ENCODE results near the gene KDM6B. TPM values are rescaled to one million over a fixed set of nuclear protein-coding genes. Genes with fewer than 3 reads are reported as not detected.

The KDM6B gene
- total RNA-seq, 2 donors from 2014 or later = 12.7 to 30.2 TPM

GRCh38 chr17:7833011-7833794, 814 bp upstream of the KDM6B start:
- intact Hi-C loops (cut with DNase I) = loop anchor here (10.0 kb wide), 1 partner anchor 598 kb away; the partner anchor contains the start of genes DVL2 and PHF23
- peak overlapping the region; percentile 95 to 98 for H3K27ac ChIP-seq
- 41% methylated on average over 19 of the region's 19 CpGs for WGBS

DNA sequence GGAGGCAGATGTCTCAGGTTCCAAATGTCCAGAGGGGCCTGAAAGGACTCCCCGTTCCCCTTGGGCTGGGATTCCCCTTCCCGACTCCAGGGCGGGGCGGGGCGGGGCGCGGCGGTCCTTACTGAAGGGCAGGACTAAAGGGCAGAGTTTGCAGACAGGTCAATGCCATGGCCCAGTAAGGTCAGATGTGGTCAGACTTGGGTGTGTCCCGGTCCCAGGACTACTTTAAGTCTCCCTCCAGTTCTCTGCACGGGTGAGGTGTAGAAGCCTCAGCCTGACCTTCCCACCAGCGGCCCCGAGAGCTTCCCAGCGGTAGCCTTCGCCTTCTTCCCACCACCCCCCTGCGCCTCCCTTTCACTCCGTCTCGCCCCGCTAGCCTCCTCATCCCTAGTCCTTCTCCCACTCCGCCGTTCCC, 532 bp downstream of the KDM6B start:
- Histone ChIP-seq H3K27ac (peak overlapping the region; percentile 95 to 98), H3K9me3 (no peaks in the 10 kb centered on the region), H3K27me3 (replicated peaks; ENCODE audit: insufficient read depth) (no peaks in the 10 kb centered on the region), H3K4me1 (replicated peaks) (peaks cover 19% of the 10 kb centered on the region), H3K36me3 (no peaks in the 10 kb centered on the region), H3K4me3 (peak overlapping the region; percentile 75 to 83)
- intact Hi-C loops (cut with DNase I) = loop anchor here (10.0 kb wide), 1 partner anchor 600 kb away; the partner anchor contains the start of genes DVL2 and PHF23
- peak; percentile 51 for DNase-seq (ENCODE audit: low spot score)
- under 1% methylated on average over 20 of the region's 20 CpGs for WGBS
- TF ChIP-seq CTCF (IDR thresholded peaks at IDR 0.05) (no peak), POLR2AphosphoS5 (IDR thresholded peaks at IDR 0.05) (no peak), POLR2A (IDR thresholded peaks at IDR 0.05) (no peak)

More at GRCh38 chr17:7833011-7833794, 814 bp upstream of the KDM6B start:
- Histone ChIP-seq H3K4me1 (replicated peaks) (peaks cover 9% of the 10 kb centered on the region), H3K27me3 (replicated peaks; ENCODE audit: insufficient read depth) (no peaks in the 10 kb centered on the region), H3K4me3 (peak overlapping the region in 1 of 2 donors; percentile 83), H3K9me3 (no peaks in the 10 kb centered on the region), H3K36me3 (no peaks in the 10 kb centered on the region)
- DNase-seq (ENCODE audit: low spot score) = no peak
- TF ChIP-seq POLR2AphosphoS5 (IDR thresholded peaks at IDR 0.05) (no peak), CTCF (IDR thresholded peaks at IDR 0.05) (no peak), POLR2A (IDR thresholded peaks at IDR 0.05) (no peak)

DNA sequence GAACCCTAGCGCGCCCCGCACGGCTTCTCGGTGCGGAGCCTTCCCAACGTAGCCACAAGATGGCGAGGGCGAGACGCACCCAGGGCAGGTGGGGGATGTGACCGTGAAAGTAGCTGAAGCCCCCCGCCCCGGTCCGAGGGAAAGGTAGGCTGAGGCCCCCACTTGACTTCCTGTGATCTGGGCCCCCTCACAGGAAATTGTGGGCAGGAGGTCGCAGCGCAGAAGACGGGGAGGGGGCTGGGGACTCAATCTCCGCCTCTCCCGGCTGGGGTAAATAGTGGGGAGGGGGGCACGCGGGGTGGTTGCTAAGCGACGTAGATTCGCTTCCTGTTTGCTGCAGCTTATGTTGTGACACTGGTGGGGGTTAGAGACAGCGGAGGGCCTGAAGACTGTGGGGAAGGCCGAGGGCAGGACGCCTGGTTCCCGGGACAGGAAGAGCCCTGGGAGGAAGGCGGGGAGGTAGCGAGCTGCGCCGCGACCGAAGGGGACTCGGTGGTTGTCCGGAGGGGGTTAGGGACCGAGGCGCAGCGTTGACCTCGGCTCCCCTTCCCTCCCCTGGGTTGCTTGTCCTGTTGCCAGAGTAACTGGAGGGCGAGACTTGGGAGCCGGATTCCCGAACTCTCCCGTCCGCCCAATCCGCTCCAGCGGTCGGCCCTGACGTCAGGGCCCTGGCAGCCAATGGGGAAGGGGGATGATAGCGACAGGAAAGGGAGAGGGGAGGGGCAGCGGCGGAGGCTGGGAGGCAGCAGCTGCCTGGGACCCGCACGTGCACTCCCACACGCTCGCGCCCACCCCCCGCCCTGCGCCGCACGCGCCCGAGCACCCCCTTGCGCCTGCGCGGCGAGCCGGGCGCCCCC, 1.2 kb downstream of the KDM6B start:
- TF ChIP-seq POLR2A (IDR thresholded peaks at IDR 0.05) (peak; percentile 87), CTCF (IDR thresholded peaks at IDR 0.05) (peak; percentile 67 to 95 (median 86)), POLR2AphosphoS5 (IDR thresholded peaks at IDR 0.05) (peak; percentile 93)
- Histone ChIP-seq H3K9me3 (no peaks in the 10 kb centered on the region), H3K27ac (peak overlapping the region; percentile 95 to 98), H3K27me3 (replicated peaks; ENCODE audit: insufficient read depth) (no peaks in the 10 kb centered on the region), H3K4me1 (replicated peaks) (peaks cover 22% of the 10 kb centered on the region), H3K4me3 (peak overlapping the region; percentile 75 to 83), H3K36me3 (no peaks in the 10 kb centered on the region)
- under 1% methylated on average over 62 of the region's 69 CpGs for WGBS
- peak; percentile 97 for DNase-seq (ENCODE audit: low spot score)
- intact Hi-C loops (cut with DNase I) = loop anchor here (10.0 kb wide), 1 partner anchor 600 kb away; the partner anchor contains the start of genes DVL2 and PHF23

DNA sequence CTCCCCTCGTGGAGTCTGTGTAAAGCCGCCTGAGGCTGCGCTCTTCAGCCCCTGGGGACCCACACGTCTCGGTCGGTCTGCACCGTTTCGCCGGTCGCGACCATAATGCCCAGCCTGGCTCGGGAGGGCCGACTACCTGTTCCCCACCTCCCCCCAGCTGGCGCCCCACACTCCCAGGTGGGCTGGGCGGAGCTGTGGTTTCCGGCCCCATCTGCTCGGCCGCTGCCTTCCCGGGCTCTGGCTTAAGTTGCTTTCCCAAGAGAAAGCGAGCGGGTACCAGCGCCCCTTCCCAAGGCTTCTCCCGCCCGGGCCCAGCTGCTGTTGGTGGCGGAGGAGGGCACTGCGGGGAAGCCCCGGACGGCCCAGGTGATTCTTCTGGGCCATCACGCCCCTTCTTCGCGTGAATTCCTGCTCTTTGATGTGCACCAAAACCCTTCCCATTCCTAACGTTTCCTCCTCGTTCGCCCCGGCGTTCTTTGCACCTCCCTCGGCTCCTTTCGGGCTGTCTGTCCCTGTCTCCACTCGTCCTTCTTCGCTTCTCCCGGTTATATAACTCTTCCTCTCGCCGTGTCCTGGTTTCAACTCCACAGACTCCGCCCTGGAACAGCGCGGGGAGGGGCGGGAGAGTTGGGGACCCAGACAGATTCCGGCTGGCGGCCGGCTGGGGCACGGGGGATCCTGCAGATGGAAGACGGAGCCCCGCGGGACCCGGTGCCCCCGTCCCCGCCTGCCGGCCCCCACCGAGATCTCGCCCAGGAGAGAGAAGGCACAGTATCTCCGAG, 2.0 kb downstream of the KDM6B start:
- no peaks in the 10 kb centered on the region for H3K27me3 ChIP-seq (replicated peaks; ENCODE audit: insufficient read depth)
- DNase-seq (ENCODE audit: low spot score) = peak; percentile 68
- peak overlapping the region; percentile 75 to 83 for H3K4me3 ChIP-seq
- peaks cover 22% of the 10 kb centered on the region for H3K4me1 ChIP-seq (replicated peaks)
- H3K27ac ChIP-seq = peak overlapping the region; percentile 95 to 98
- WGBS = under 1% methylated on average over 59 of the region's 61 CpGs
- intact Hi-C loops (cut with DNase I) = loop anchor here (10.0 kb wide), 1 partner anchor 601 kb away; the partner anchor contains the start of genes DVL2 and PHF23
- H3K36me3 ChIP-seq = no peaks in the 10 kb centered on the region
- H3K9me3 ChIP-seq = no peaks in the 10 kb centered on the region
- peak; percentile 61 for TF ChIP-seq POLR2A (IDR thresholded peaks at IDR 0.05)
- peak; percentile 79 for TF ChIP-seq POLR2AphosphoS5 (IDR thresholded peaks at IDR 0.05)
- TF ChIP-seq CTCF (IDR thresholded peaks at IDR 0.05) = peak in 1 of 4 experiments; percentile 6
